Choroid plexus epithelial cell (primary cell): ENCODE data around the gene FLT3LG.

Experiments
- DNase-seq: peaks from one replicate; pipeline ENCODE4 v3.0.0-alpha.2; 2010; ENCODE audit warnings: low read depth
- H3K4me3 ChIP-seq: 2 replicates; pipeline ENCODE4 v1.5.1; 2011; ENCODE audit warnings: low read depth, mild to moderate bottlenecking, control low read depth, low read length, moderate library complexity
- CTCF ChIP-seq: conservative IDR thresholded peaks from 2 replicates; pipeline ENCODE4 v1.5.1; 2011; ENCODE audit warnings: low read depth, mild to moderate bottlenecking, control low read depth, inconsistent platforms, low read length, moderate library complexity

FLT3LG gene

GRCh38 chr19:49506575-49507105 is 32.6 kb downstream of the FLT3LG start:
- no peak overlapping the region for H3K4me3 ChIP-seq
- TF ChIP-seq CTCF = peak; percentile 83
- peak; percentile 59 for DNase-seq

- H3K4me3 ChIP-seq = no peak overlapping the region
- no peak for DNase-seq
- no peak for TF ChIP-seq CTCF
Measured at GRCh38 chr19:49507803-49508494, 33.9 kb downstream of the FLT3LG start.

- peak; percentile 39 for DNase-seq
- peak overlapping the region; percentile 73 for H3K4me3 ChIP-seq
- no peak for TF ChIP-seq CTCF
Measured at GRCh38 chr19:49512970-49513745, 39.1 kb downstream of the FLT3LG start.

GRCh38 chr19:49513746-49514118 is 39.7 kb downstream of the FLT3LG start:
- no peak for TF ChIP-seq CTCF
- no peak for DNase-seq
- peak overlapping the region; percentile 73 for H3K4me3 ChIP-seq

- TF ChIP-seq CTCF = no peak
- no peak overlapping the region for H3K4me3 ChIP-seq
Measured at GRCh38 chr19:49514151-49514550, 40.1 kb downstream of the FLT3LG start.

GRCh38 chr19:49515767-49516166 is 41.8 kb downstream of the FLT3LG start:
- no peak overlapping the region for H3K4me3 ChIP-seq
- DNase-seq = no peak

More at GRCh38 chr19:49514151-49514550, 40.1 kb downstream of the FLT3LG start:
- DNase-seq = no peak

More at GRCh38 chr19:49515767-49516166, 41.8 kb downstream of the FLT3LG start:
- TF ChIP-seq CTCF = no peak
